ENCODE results near the gene TSGA10IP. TPM values are rescaled to one million over a fixed set of nuclear protein-coding genes. Genes with fewer than 3 reads are reported as not detected.

The TSGA10IP gene
- total RNA-seq, 2 donors from 2014 or later = 0.97 to 5.6 TPM

DNA sequence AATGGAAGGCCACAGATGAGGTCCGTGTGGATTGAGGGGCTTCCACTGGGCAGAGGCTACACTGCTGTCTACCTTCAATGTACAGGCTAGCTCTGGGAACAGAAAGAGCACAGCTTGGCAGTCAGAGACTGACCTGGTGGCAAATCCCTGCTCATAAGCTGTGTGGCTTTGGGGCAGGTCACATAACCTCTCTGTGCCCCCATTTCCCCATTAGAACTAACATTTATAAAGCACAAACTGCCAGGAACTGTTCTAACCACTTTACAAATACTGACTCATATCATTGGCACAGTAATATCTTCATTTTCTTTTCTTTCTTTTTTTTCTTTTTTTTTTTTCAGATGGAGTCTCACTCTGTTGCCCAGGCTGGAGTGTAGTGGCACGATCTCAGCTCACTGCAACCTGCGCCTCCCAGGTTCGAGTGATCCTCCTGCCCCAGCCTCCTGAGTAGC, 48.2 kb upstream of the TSGA10IP start:
- peaks cover 61% of the 10 kb centered on the region for H3K27me3 Mint-ChIP-seq (ENCODE audit: insufficient read depth)
- peaks cover 11% of the 10 kb centered on the region for H3K4me1 Mint-ChIP-seq
- no peaks in the 10 kb centered on the region for H3K9me3 Mint-ChIP-seq
- TF ChIP-seq, protein P1, sequence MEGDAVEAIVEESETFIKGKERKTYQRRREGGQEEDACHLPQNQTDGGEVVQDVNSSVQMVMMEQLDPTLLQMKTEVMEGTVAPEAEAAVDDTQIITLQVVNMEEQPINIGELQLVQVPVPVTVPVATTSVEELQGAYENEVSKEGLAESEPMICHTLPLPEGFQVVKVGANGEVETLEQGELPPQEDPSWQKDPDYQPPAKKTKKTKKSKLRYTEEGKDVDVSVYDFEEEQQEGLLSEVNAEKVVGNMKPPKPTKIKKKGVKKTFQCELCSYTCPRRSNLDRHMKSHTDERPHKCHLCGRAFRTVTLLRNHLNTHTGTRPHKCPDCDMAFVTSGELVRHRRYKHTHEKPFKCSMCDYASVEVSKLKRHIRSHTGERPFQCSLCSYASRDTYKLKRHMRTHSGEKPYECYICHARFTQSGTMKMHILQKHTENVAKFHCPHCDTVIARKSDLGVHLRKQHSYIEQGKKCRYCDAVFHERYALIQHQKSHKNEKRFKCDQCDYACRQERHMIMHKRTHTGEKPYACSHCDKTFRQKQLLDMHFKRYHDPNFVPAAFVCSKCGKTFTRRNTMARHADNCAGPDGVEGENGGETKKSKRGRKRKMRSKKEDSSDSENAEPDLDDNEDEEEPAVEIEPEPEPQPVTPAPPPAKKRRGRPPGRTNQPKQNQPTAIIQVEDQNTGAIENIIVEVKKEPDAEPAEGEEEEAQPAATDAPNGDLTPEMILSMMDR (conservative IDR thresholded peaks at IDR 0.05) = no peak
- Histone ChIP-seq H3K4me3 (ENCODE audit: low read length) (no peak overlapping the region), H3K4me1 (ENCODE audit: control insufficient read depth, insufficient read depth, low read length) (no peaks in the 10 kb centered on the region), H3K27me3 (ENCODE audit: control insufficient read depth, insufficient read depth, low read length, poor library complexity, severe bottlenecking) (peaks cover 40% of the 10 kb centered on the region), H3K9ac (ENCODE audit: extremely low read depth, low read length, poor library complexity, severe bottlenecking) (no peak overlapping the region), H3K9me3 (ENCODE audit: control insufficient read depth, low read length) (no peaks in the 10 kb centered on the region), H3K27ac (ENCODE audit: low read depth, low read length) (no peak overlapping the region), H3K36me3 (ENCODE audit: control insufficient read depth, insufficient read depth, low read length) (no peaks in the 10 kb centered on the region)
- no peak overlapping the region for H3K4me3 Mint-ChIP-seq
- DNase-seq = no peak
- H3K27ac Mint-ChIP-seq = no peak overlapping the region
- 83 to 91% methylated on average over 4 of the region's 4 CpGs for WGBS, 2 experiments (ENCODE audit: insufficient coverage in 1 of 2, insufficient read length in 1 of 2)
- no peaks in the 10 kb centered on the region for H3K36me3 Mint-ChIP-seq (ENCODE audit: low read depth)

DNA sequence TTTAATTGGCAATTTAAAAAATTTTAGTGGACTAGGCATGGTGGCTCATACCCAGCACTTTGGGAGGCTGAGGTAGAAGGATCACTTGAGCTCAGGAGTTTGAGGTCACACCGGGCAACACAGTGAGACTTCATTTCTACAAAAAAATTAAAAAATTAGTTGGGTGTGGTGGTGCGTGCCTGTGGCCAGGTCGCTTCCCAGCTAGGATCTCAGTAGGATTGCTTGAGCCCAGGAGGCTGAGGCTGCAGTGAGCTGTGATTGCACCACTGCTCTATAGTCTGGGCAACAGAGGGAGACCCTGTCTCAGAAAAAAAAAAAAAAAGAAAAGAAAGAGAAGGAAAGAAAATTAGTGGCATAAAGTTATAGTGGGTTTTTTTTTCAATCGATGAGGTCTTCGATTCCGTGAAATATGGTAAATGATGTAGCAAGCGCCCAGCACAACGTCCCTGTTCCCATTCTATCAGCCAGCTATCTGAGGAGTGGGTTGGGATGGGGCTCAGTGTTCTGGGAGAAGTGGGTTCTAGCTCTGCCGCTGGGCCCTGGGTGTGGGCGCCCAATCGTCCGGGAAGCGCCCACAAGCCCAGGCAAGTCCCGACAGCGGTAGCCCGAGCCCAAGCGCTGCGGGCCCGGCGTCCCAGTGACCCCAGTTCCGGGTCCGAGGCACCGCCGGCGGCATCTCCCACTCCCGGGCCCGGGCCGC, 46.5 kb upstream of the TSGA10IP start:
- peak overlapping the region; percentile 35 for H3K4me3 ChIP-seq (ENCODE audit: low read length)
- no peaks in the 10 kb centered on the region for H3K36me3 ChIP-seq (ENCODE audit: control insufficient read depth, insufficient read depth, low read length)
- 30 to 45% methylated on average over 12 to 28 of the region's 28 CpGs for WGBS, 2 experiments (ENCODE audit: insufficient coverage in 1 of 2, insufficient read length in 1 of 2)
- H3K4me1 ChIP-seq (ENCODE audit: control insufficient read depth, insufficient read depth, low read length) = peaks cover 3% of the 10 kb centered on the region
- H3K9me3 ChIP-seq (ENCODE audit: control insufficient read depth, low read length) = no peaks in the 10 kb centered on the region
- H3K27me3 ChIP-seq (ENCODE audit: control insufficient read depth, insufficient read depth, low read length, poor library complexity, severe bottlenecking) = peaks cover 49% of the 10 kb centered on the region
- peak overlapping the region; percentile 39 for H3K4me3 Mint-ChIP-seq
- H3K27ac ChIP-seq (ENCODE audit: low read depth, low read length) = no peak overlapping the region
- peaks cover 79% of the 10 kb centered on the region for H3K27me3 Mint-ChIP-seq (ENCODE audit: insufficient read depth)
- no peak overlapping the region for H3K27ac Mint-ChIP-seq
- DNase-seq = no peak
- no peak overlapping the region for H3K9ac ChIP-seq (ENCODE audit: extremely low read depth, low read length, poor library complexity, severe bottlenecking)
- no peaks in the 10 kb centered on the region for H3K36me3 Mint-ChIP-seq (ENCODE audit: low read depth)
- TF ChIP-seq, protein P1 (conservative IDR thresholded peaks at IDR 0.05) = no peak
- no peaks in the 10 kb centered on the region for H3K9me3 Mint-ChIP-seq
- H3K4me1 Mint-ChIP-seq = peaks cover 10% of the 10 kb centered on the region

- Histone ChIP-seq H3K4me3 (ENCODE audit: low read length) (peak overlapping the region; percentile 59), H3K4me1 (ENCODE audit: control insufficient read depth, insufficient read depth, low read length) (peaks cover 3% of the 10 kb centered on the region), H3K27me3 (ENCODE audit: control insufficient read depth, insufficient read depth, low read length, poor library complexity, severe bottlenecking) (peaks cover 49% of the 10 kb centered on the region), H3K36me3 (ENCODE audit: control insufficient read depth, insufficient read depth, low read length) (no peaks in the 10 kb centered on the region), H3K9ac (ENCODE audit: extremely low read depth, low read length, poor library complexity, severe bottlenecking) (peak overlapping the region; percentile 15), H3K27ac (ENCODE audit: low read depth, low read length) (no peak overlapping the region), H3K9me3 (ENCODE audit: control insufficient read depth, low read length) (no peaks in the 10 kb centered on the region)
- Mint-ChIP-seq H3K27me3 (ENCODE audit: insufficient read depth) (peaks cover 84% of the 10 kb centered on the region), H3K4me1 (peaks cover 8% of the 10 kb centered on the region), H3K27ac (no peak overlapping the region), H3K9me3 (no peaks in the 10 kb centered on the region), H3K36me3 (ENCODE audit: low read depth) (no peaks in the 10 kb centered on the region), H3K4me3 (peak overlapping the region; percentile 47)
- 4 to 9% methylated on average over 30 to 78 of the region's 78 CpGs for WGBS, 2 experiments (ENCODE audit: insufficient coverage in 1 of 2, insufficient read length in 1 of 2)
- TF ChIP-seq, protein P1 (conservative IDR thresholded peaks at IDR 0.05) = no peak
- DNase-seq = peak; percentile 82
These were observed 45.7 kb upstream of the TSGA10IP start for GRCh38 chr11:65899356-65900124.
